Ovary (tissue), 9 donors: ENCODE results near the gene DCHS2. TPM values are rescaled to one million over a fixed set of nuclear protein-coding genes. Genes with fewer than 3 reads are reported as not detected.

Source experiments
- DNase-seq, 5 donors: peaks; one replicate each; pipeline ENCODE4 v3.0.0-alpha.2; 2019 to 2020
- H3K27ac ChIP-seq, 2 donors: fragments of 200-600 bp; one replicate each; pipeline versions ENCODE4 v1.5.1 to v1.8.0; 2019 to 2022
- H3K27me3 ChIP-seq: fragments of 200-600 bp; one replicate; pipeline ENCODE4 v1.8.0; 2022
- H3K36me3 ChIP-seq: fragments of 200-600 bp; sonication (generic); one replicate; pipeline ENCODE4 v1.5.1; 2019
- H3K4me1 ChIP-seq: one replicate; pipeline ENCODE4 v1.8.1; 2013; ENCODE audit warnings: mild to moderate bottlenecking, moderate library complexity; ENCODE audit not compliant: insufficient read depth
- H3K4me3 ChIP-seq: fragments of 200-600 bp; sonication (generic); one replicate; pipeline ENCODE4 v1.5.1; 2017
- H3K9me3 ChIP-seq, 2 donors: fragments of 200-600 bp in 1 of 2; sonication (generic) in 1 of 2; one replicate each; pipeline versions ENCODE4 v1.5.1 to v1.8.1; 2013 to 2019; ENCODE audit warnings: mild to moderate bottlenecking in 1 of 2, moderate library complexity in 1 of 2
- CTCF ChIP-seq, 3 donors: fragments of 450-650 bp in 2 of 3; fragments of 200-600 bp in 1 of 3; IDR thresholded peaks; one replicate each; pipeline versions ENCODE4 v1.5.1 to v1.8.0; 2016 to 2022; ENCODE audit warnings: antibody characterized with exemption in 3 of 3, mild to moderate bottlenecking in 1 of 3
- EP300 ChIP-seq: sonication (generic); formaldehyde crosslinking; IDR thresholded peaks from one replicate; pipeline ENCODE4 v1.6.1; 2017; ENCODE audit warnings: antibody characterized with exemption
- POLR2A ChIP-seq: fragments of 450-650 bp; IDR thresholded peaks from one replicate; pipeline ENCODE4 v1.6.1; 2017; ENCODE audit warnings: antibody characterized with exemption, mild to moderate bottlenecking, moderate library complexity
- WGBS, 3 donors: extraction: QIAGEN DNeasy Blood & Tissue Kit in 1 of 3; methylation state at CpG; one replicate each; pipeline versions ENCODE4 v1.1.5 to v1.1.7; 2013 to 2017; 5-methylcytosine and 5-hydroxymethylcytosine counted together
- intact Hi-C, 4 donors: fragments of 100-400 bp; cut with DNase I; formaldehyde crosslinking; loops; one replicate each; pipeline versions ENCODE4 v1.11.0 to v1.15.1; 2022 to 2023
- polyA plus RNA-seq, 2 donors: library from polyadenylated mRNA; stranded (reverse); fragments of 200-250 nt in 1 of 2; fragments of 350-450 nt in 1 of 2; fragmentation: Illumina TruSeq in 1 of 2; extraction: RNeasy Lipid Tissue Mini Kit (QIAGEN cat#74804) in 1 of 2; gene quantifications; one replicate each; pipeline ENCODE4 v1.2.3, GENCODE V29; 2013 to 2014
- total RNA-seq, 7 donors: library from RNA; depleted of rRNA in 2 of 7; stranded (reverse); fragments of >200 nt in 2 of 7; fragmentation: NEBNext Ultra II Directional in 3 of 7; extraction: Animal tissue kit (Norgen Biotek cat#: 25700) in 3 of 7; gene quantifications; one replicate each; pipeline versions ENCODE4 v1.1.0 to v1.2.4, GENCODE V29; 2016 to 2023
- donor health status: DM: no; HTN: no; CAD: no; lungs with moderate emphysema.
- donor health status: DM: no; HTN: no; CAD: no.
- donor health status: Bipolar disorder and iron deficiency.
- donor health status: DM: yes; HTN: yes; CAD: no.
- donor health status: DM: no; HTN: no; CAD: no.
- donor health status: DM: yes; HTN: yes; CAD: no.

DCHS2 gene
- total and polyA plus RNA-seq, 9 donors, result 0.68 to 8.7 (median 2.6) TPM

DNA sequence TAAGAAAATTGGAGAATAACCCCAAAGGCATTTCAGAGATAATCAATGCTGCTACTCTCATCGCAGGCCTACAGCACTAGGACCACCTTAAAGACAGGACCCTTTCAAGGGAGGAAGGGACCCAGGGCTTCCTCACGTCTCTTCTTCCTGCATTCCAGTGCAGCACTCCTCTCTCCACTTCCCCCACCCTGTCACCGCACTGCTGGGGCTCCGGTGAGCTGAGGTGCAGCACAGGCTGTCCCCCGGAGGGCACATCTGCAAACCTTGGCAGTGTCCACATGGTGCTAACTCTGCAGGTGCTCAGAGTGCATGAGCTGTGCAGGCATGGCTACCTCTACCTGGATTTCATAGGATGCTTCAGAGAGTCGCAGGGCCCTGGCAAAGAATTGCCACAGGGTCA lies 305.6 kb downstream of the DCHS2 start:
- H3K27ac ChIP-seq, result no peak overlapping the region
- no peaks in the 10 kb centered on the region for H3K36me3 ChIP-seq
- no peaks in the 10 kb centered on the region for H3K9me3 ChIP-seq
- WGBS, 3 donors, result 80 to 88% (median 81%) methylated on average over 6 of the region's 6 CpGs
- no peaks in the 10 kb centered on the region for H3K4me1 ChIP-seq
- TF ChIP-seq POLR2A, result no peak
- no peak for TF ChIP-seq EP300
- TF ChIP-seq CTCF (IDR thresholded peaks at IDR 0.05), result no peak
- no peak for DNase-seq
- no peaks in the 10 kb centered on the region for H3K27me3 ChIP-seq
- no peak overlapping the region for H3K4me3 ChIP-seq
- intact Hi-C loops, result no loop called here

- H3K4me3 ChIP-seq, result no peak overlapping the region
- 83 to 86% (median 84%) methylated on average over 6 of the region's 6 CpGs for WGBS, 3 donors
- H3K4me1 ChIP-seq, result no peaks in the 10 kb centered on the region
- DNase-seq, result no peak
- intact Hi-C loops, result no loop called here
- no peaks in the 10 kb centered on the region for H3K36me3 ChIP-seq
- H3K9me3 ChIP-seq, result no peaks in the 10 kb centered on the region
- no peak overlapping the region for H3K27ac ChIP-seq
- TF ChIP-seq CTCF (IDR thresholded peaks at IDR 0.05) (no peak), EP300 (no peak), POLR2A (no peak)
- H3K27me3 ChIP-seq, result no peaks in the 10 kb centered on the region
These were observed 307.4 kb downstream of the DCHS2 start for GRCh38 chr4:154184238-154184637.

DNA sequence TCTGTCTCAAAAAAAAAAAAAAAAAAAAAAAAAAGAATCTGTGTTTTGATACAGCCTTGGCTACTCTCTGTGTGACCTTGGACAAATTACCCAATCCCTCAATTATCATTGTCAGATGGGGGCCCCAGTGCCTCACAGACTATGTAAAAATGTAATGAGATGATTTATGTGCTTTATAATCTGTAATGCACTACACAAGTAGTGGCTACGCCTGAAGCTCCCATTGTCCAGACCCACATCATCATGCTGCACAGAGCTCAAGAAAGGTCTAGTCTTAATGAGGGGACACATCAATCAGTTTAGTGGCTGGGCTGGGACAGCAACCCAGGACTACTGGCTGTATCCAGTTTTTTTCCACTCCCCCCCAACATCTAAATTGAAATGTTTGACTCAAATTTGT lies 308.3 kb downstream of the DCHS2 start:
- H3K4me3 ChIP-seq, result no peak overlapping the region
- H3K36me3 ChIP-seq, result no peaks in the 10 kb centered on the region
- H3K27me3 ChIP-seq, result no peaks in the 10 kb centered on the region
- no peak for DNase-seq
- WGBS, 3 donors, result 67 to 86% (median 76%) methylated on average over 1 of the region's 1 CpG
- H3K27ac ChIP-seq, result no peak overlapping the region
- intact Hi-C loops, result no loop called here
- H3K4me1 ChIP-seq, result no peaks in the 10 kb centered on the region
- TF ChIP-seq EP300 (no peak), POLR2A (no peak), CTCF (IDR thresholded peaks at IDR 0.05) (no peak)
- no peaks in the 10 kb centered on the region for H3K9me3 ChIP-seq

Other genes starting within 250 kb of the DCHS2 start
- 10 to 100 TPM; 26.5 to 90.9 (median 61.5) TPM for gene PLRG1, start 58.6 kb upstream of the DCHS2 start, total RNA-seq
- 10 to 100 TPM; 35.6 to 71.1 TPM for gene PLRG1, start 58.6 kb upstream of the DCHS2 start, polyA plus RNA-seq
- 1 to 10 TPM in 3 of 7 donors, under 1 TPM in 1, not detected in 3; 0.20 to 5.0 (median 1.7) TPM for gene FGB, start 71.2 kb upstream of the DCHS2 start, total RNA-seq
- not detected for gene FGB, start 71.2 kb upstream of the DCHS2 start, polyA plus RNA-seq
- 1 to 10 TPM in 3 of 7 donors, under 1 TPM in 2, not detected in 2; 0.25 to 8.4 (median 2.4) TPM for gene FGA, start 98.9 kb upstream of the DCHS2 start, total RNA-seq
- not detected for gene FGA, start 98.9 kb upstream of the DCHS2 start, polyA plus RNA-seq
- 10 to 100 TPM in 2 of 7 donors, 1 to 10 TPM in 2, under 1 TPM in 2, not detected in 1; 0.24 to 23.1 (median 1.8) TPM for gene FGG, start 120.9 kb upstream of the DCHS2 start, total RNA-seq
- gene FGG, start 120.9 kb upstream of the DCHS2 start, polyA plus RNA-seq, result 1 to 10 TPM in 1 of 2 donors, under 1 TPM in 1; 0.50 to 3.2 TPM